Upper lobe of left lung (tissue), 4 donors: ENCODE measurements around the gene SMIM14.

Experiments used
- EP300 ChIP-seq, 4 donors: sonication (generic); formaldehyde crosslinking; IDR thresholded peaks; one replicate each; pipeline ENCODE4 v1.5.1; 2017; ENCODE audit warnings: antibody characterized with exemption in 4 of 4, control low read depth in 2 of 4
- POLR2AphosphoS5 ChIP-seq, 2 donors: sonication (generic); formaldehyde crosslinking; IDR thresholded peaks; one replicate each; pipeline ENCODE4 v1.5.1; 2017; ENCODE audit warnings: antibody characterized with exemption in 2 of 2
- TF ChIP-seq, protein P1 (sequence below), 6 experiments: fragments of 450-650 bp in 4 of 6; fragments of 200-600 bp in 2 of 6; sonication (generic) in 2 of 6; IDR thresholded peaks; one replicate each; pipeline ENCODE4 v1.5.1; 2016 to 2019; ENCODE audit warnings: antibody characterized with exemption in 6 of 6

- TF ChIP-seq, protein P1, sequence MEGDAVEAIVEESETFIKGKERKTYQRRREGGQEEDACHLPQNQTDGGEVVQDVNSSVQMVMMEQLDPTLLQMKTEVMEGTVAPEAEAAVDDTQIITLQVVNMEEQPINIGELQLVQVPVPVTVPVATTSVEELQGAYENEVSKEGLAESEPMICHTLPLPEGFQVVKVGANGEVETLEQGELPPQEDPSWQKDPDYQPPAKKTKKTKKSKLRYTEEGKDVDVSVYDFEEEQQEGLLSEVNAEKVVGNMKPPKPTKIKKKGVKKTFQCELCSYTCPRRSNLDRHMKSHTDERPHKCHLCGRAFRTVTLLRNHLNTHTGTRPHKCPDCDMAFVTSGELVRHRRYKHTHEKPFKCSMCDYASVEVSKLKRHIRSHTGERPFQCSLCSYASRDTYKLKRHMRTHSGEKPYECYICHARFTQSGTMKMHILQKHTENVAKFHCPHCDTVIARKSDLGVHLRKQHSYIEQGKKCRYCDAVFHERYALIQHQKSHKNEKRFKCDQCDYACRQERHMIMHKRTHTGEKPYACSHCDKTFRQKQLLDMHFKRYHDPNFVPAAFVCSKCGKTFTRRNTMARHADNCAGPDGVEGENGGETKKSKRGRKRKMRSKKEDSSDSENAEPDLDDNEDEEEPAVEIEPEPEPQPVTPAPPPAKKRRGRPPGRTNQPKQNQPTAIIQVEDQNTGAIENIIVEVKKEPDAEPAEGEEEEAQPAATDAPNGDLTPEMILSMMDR (IDR thresholded peaks at IDR 0.05), result peak in 3 of 6 experiments; percentile 8 to 29 (median 25)
- TF ChIP-seq EP300 (IDR thresholded peaks at IDR 0.05) (no peak), POLR2AphosphoS5 (IDR thresholded peaks at IDR 0.05) (no peak)
Observed at GRCh38 chr4:39591290-39591689, 47.4 kb downstream of the SMIM14 start.
